AML-193 (cell line): ENCODE data around the gene PAWR.
"Not testable (repeated sequence)": the region's sequence is repeated elsewhere in the genome, so short reads cannot be mapped to it uniquely, and the experiment has no call there.

ENCODE experiments used
- DNase-seq, 2 experiments: peaks; one replicate each; lab custom pipeline; 2025; lab: John Stamatoyannopoulos, UW

Gene PAWR

GRCh38 chr12:79686171-79686570 lies 4.6 kb downstream of the PAWR start:
- no peak for DNase-seq

- DNase-seq: no peak
Observed at GRCh38 chr12:79685068-79685467, 5.7 kb downstream of the PAWR start.

DNA sequence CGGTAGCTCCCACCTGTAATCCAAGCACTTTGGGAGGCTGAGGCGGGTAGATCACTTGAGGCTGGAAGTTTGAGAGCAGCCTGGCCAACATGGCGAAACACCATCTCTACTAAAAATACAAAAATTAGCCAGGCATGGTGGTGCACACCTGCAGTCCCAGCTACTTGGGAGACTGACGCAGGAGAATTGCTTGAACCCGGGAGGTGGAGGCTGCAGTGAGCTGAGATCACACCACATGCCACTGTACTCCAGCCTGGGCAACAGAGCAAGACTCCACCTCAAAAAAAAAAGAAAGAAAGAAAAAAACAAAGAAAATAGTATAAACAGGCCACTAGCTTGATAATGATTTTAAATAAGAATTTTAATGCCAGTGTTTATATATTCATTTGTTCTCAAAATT lies 6.4 kb downstream of the PAWR start:
- DNase-seq: not testable (repeated sequence)

DNA sequence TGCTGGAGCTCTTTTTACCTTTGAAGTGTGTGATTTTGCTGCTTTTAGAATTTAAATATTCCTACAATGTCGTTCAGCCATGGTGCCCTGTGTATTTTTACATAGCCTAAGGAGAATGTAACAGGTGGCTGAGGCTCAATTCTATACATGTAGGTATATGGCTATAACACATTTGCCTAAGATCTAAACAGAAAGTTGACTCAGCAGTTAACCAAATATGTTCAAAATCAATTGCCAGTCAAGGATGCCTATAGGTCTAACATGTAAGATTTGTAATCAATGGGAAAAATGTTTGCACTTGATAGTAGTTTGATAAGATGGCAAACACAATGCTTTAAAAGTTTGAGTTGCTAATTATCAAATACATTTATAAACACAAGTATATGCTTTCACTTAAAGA lies 8.2 kb downstream of the PAWR start:
- no peak for DNase-seq

- DNase-seq: peak in 1 of 2 experiments; percentile 36
Observed at GRCh38 chr12:79681008-79681590, 9.7 kb downstream of the PAWR start.

DNA sequence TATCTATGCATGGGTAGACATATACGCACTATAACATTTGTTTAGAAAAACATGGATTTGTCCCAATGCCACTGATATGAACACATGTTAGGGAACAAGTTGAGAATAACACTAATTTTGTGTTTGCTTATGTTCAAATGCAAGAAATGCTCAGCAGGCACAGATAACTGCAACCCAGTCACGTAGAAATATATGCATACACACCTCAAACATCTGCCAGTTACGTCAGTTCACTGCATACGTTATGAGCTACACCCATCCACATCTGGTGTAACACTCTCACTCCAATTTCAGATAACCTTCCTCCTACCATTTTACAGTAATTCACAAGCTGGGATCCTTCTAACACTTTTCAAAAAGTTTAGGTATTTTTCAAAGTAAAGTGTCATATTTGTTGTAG lies 10.7 kb downstream of the PAWR start:
- no peak for DNase-seq

DNA sequence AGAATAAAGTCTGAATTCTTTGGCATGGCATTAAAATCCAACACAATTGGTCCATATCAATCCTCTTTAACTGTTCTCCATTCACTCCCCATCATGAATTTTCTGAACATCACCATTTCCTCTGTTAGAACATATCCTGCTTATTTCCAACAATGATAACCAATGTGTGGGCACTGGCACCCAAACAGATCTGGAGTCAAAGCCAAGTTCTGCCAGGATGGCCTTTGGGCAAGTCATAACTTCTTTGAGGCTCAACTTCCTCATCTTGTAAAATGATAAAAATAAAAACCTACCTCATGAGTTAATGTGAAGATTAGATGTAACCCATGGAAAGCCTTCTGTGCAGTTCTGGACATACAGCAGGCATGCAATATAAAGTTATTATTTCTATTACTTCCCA lies 12.5 kb downstream of the PAWR start:
- DNase-seq: no peak

DNA sequence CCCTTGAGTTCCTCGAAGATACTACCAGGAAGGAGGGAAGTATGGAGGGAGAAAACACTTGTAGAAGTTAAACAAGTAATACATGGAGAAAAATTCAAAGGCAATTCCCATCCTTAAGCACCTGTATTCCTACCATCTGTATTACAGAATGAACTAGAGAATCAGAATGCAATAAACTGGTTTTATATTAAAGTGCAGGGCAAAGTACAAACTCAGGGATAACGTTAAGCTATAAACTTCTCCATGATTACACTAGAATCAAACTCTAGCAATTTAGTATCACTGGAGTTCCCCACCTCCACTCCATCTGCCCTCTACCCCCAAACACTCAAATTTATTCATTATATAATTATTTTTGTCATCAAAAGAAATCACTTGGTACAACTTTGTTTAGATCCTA lies 13.1 kb downstream of the PAWR start:
- no peak for DNase-seq

DNA sequence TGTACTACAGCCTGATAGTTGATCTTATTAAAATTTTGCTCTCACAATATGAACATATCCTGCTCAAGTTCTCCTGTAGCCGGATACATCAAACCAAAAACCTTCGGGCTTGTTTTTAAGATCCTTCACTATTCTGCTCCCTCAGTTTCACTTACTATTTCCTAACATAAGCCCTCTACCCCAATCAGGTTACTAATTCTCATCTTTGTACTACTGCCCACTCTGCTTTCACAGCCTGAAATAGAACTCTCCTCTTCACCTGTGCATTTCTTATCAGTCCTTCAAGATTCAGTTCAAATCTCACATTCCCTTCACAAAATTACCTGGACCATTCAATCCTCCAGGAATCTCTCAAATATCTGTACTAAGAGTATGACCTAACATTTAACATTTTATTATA lies 14.2 kb downstream of the PAWR start:
- no peak for DNase-seq

- DNase-seq: peak in 1 of 2 experiments; percentile 15
Observed at GRCh38 chr12:79674629-79675028, 16.1 kb downstream of the PAWR start.

GRCh38 chr12:79673354-79673753 lies 17.4 kb downstream of the PAWR start:
- no peak for DNase-seq

DNA sequence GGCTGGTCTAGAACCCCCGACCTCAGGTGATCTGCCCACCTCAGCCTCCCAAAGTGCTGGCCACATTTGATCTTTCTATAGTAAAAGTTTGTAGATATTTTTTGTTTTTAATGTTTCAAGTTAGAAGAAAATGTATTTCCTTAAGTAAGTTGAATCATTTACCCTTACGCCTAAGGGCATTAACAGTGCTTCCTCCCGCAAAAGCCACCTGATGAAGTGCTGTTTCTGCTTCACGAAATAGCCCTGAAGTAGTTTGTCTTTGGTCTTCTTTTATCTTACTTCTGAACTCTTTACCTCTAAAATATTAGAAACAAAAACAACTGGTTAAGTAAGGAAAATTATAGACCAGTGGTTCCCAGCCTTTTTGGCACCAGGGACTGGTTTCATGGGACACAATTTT lies 22.7 kb downstream of the PAWR start:
- DNase-seq: no peak

DNA sequence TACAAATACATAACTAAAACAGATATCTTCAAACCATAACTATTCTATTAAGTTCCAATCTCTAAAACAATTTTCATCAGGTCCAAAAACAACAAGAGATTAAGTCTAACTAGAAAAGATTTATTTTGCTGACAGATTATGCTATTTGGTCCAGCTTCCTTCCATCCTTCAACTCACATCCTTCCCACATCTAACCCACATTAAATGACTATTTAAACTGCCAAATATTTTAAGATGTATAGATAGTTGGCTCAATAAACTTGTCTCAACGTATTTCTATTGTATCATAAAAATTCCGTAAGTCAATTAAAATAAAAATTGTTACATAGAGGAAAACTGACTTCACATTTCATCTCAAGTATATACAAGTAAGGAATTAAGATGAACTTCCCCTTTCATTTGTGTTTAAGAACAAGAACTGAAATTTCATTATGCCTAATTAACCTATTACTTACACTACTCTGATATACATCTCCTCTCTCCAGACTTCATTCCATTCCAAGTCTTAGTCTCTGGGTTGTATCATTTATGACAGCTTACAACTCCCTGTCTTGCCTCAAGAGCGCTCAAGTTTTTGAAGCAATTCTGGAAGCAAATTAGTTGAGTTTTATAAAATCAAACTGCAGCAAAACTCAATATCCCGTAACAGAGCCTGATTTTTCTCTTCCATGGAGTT lies 25.4 kb downstream of the PAWR start:
- DNase-seq: no peak

GRCh38 chr12:79664518-79664917 lies 26.2 kb downstream of the PAWR start:
- no peak for DNase-seq

DNA sequence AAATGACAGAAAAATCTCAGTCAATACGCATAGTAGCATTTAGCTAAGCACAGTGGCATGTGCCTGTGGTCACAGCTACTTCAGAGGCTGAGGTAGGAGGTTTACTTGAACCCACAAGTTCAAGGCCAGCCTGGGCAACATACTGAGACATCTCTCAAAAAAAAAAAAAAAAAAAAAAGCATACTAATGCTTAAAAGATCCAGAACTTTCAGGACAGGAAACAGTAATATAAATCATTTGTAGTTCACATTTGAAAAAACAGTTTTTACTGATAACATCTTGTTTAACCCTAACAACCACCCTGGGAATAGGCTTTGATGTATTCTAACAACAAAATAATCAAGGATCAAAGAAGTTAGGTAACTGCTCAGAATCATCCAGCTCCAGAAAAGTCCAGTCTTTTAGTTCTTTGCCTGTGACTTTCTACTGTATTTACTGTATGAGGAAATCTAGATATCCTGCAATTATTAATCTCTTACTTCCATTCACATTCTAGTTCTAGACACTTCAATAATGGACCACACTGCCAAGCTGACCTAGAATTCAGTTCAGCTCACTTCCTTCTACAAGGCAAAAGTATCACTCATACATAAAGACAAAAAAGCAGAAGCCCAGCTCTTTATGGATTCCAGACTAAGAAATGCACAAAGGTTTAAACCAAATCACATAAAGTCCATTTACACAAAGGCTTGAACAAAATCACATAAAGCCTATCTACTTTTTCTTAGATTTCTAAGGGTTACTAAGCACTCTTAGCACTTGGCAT lies 28.5 kb downstream of the PAWR start:
- DNase-seq: peak in 1 of 2 experiments; percentile 10

DNA sequence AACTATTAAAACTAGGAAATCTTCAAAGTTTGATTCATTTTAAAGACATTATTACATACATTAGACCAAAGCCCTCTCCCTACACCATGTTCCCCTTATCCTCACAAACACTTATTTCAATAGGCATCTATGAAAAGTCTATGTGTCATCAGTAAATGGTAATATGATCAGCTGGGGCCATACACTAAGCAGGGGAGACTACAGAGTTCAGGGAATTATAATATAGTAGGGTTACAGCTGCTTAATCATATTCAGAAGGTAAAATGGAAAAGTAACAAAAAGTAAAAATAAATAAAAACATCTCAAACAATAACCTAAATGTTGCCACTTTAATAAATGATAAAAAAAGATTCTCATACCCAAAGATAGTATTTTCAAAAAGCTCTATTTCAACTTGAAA lies 29.1 kb downstream of the PAWR start:
- no peak for DNase-seq

DNA sequence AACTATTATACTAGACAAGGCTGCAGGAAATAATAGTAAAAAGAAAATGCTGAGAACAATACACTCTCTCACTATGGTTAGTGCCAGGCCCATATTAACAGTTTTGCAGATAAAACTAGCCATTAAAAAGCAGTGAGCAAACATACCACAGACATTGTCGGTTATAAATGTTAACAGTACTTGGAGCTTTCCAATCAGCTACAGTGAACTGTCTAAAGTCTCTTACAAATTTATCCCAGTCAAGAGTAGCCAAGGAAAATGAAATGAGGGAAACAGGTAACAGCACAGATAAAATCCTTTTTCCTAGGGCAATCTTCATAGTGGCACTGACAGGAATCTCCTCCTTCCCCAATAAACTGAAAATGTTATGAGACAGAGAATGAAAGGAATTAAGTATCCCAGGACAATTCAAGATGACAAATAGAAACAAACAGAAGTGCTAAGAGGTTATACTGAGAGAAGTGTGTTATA lies 30.8 kb downstream of the PAWR start:
- no peak for DNase-seq

DNA sequence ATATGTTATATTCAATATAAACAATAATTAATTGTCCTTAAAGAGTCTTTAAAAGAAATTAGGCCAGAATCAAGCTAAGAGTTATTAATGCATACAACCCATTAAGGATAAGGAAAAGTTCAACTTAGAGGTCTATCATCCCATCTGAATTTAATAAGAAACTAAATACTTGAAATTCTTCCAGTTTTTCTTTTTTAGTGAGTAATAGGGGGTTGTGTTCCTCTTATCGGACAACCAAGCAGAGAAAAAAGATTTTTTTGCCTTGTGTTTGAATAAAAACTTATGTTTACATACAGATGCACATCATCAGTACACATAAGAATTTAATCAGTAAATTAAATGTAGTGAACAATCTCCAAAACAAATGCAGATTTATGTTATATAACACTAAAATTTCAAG lies 32.5 kb downstream of the PAWR start:
- no peak for DNase-seq

DNA sequence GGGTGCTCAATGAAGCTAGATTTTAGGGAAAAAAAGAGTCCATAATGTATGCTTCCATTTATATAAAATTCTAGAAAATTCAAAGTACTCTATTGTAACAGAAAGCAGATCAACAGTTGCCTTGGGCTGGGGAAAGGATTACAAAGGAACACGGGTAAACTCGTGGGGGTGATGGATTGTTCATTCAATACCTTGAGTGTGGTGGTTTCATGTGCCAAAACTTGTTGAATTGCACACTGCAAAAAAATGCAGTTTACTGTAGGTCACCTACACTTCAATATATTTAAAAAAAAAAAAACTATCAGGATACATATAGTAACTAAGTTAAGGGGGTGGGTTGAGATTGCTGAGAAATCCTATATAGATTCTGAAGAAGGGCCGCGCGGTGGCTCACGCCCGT lies 33.6 kb downstream of the PAWR start:
- no peak for DNase-seq

- no peak for DNase-seq
Observed at GRCh38 chr12:79655036-79655435, 35.7 kb downstream of the PAWR start.

DNA sequence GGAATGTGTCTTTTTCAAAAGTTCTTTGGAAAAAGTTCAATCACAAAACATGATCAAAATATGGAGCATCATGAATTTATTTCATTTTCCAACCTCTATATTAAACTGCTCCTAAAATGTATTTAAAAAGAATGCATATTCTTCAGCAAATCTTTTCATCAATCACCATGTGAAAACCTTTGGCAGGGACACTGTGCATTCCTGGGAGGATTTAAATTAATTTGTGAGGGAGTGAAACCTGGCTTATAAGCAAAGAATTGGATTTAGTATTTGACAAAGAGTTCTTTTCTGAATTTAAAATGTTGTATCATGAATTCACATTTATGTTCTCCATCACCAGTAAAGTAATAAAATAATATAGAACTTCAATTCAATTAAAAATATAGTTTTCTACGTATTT lies 38.2 kb downstream of the PAWR start:
- DNase-seq: no peak

GRCh38 chr12:79650440-79650839 lies 40.3 kb downstream of the PAWR start:
- no peak for DNase-seq

GRCh38 chr12:79648881-79649280 lies 41.9 kb downstream of the PAWR start:
- DNase-seq: no peak
